Measurements from ENCODE around the gene CDH13. TPM values are rescaled to one million over a fixed set of nuclear protein-coding genes. Genes with fewer than 3 reads are reported as not detected.

The CDH13 gene
- total and polyA plus RNA-seq, 10 of the 15 experiments (the other 5 are each of a cell fraction or from before 2014, with no cell fraction given): under 0.01 to 0.05 TPM; not detected in 8

GRCh38 chr16:83810901-83811300 lies 1184.1 kb downstream of the CDH13 start (continued):
- no peak for TF ChIP-seq ZBTB4 (CRISPR knock-in tag; IDR thresholded peaks at IDR 0.05)
- no peak for TF ChIP-seq PRDM15 (CRISPR knock-in tag; IDR thresholded peaks at IDR 0.05)
- no peak for TF ChIP-seq CEBPZ (IDR thresholded peaks at IDR 0.05; ENCODE audit: low read depth, low read length)
- no peak for TF ChIP-seq SMAD5 (IDR thresholded peaks at IDR 0.05; ENCODE audit: low read depth)
- TF ChIP-seq ZBTB33 (IDR thresholded peaks at IDR 0.05): no peak
- no peak for TF ChIP-seq BCL3 (IDR thresholded peaks at IDR 0.05; ENCODE audit: borderline replicate concordance, insufficient read depth, low read depth, low read length, poor library complexity, severe bottlenecking)
